ENCODE results near the gene FMN1. TPM values are rescaled to one million over a fixed set of nuclear protein-coding genes. Genes with fewer than 3 reads are reported as not detected.

Gene FMN1
- total RNA-seq, 1 donor from 2014 or later, result 12.0 TPM

DNA sequence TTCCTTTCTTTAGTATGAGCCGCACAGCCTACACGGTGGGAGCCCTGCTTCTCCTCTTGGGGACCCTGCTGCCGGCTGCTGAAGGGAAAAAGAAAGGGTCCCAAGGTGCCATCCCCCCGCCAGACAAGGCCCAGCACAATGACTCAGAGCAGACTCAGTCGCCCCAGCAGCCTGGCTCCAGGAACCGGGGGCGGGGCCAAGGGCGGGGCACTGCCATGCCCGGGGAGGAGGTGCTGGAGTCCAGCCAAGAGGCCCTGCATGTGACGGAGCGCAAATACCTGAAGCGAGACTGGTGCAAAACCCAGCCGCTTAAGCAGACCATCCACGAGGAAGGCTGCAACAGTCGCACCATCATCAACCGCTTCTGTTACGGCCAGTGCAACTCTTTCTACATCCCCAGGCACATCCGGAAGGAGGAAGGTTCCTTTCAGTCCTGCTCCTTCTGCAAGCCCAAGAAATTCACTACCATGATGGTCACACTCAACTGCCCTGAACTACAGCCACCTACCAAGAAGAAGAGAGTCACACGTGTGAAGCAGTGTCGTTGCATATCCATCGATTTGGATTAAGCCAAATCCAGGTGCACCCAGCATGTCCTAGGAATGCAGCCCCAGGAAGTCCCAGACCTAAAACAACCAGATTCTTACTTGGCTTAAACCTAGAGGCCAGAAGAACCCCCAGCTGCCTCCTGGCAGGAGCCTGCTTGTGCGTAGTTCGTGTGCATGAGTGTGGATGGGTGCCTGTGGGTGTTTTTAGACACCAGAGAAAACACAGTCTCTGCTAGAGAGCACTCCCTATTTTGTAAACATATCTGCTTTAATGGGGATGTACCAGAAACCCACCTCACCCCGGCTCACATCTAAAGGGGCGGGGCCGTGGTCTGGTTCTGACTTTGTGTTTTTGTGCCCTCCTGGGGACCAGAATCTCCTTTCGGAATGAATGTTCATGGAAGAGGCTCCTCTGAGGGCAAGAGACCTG lies 463.5 kb downstream of the FMN1 start:
- peak; percentile 35 for DNase-seq (ENCODE audit: low spot score)

DNA sequence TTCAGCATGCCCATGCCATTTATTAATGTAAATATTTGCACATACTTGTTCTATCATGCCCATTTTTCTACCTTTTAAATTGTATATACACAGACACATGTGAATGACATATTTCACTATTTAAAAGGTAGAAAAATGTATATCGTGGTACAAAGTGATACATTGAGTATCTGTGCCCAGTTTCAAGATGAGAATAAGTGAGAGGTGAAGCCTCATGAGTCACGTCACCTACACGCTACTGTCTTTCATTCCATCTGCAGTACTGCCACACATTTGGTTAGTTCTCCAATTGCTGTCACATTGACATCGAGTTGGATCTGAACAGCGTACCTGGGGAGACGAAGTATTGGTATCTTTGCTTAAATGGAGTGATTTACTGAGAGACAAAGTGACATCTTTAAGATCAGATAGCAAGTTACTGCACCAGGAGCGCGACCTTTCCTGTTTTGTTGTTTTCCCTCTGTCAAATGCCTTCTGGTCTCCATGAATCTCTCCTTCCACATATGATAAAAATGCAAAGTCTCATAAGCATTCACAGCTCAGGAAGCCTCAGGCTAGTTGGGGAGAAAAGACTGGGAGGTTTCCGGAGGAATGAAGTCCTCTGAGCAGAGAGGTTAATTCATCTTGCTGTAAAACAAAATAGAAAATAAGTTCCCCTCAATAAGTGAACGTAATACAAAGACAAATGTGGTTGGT lies 464.7 kb downstream of the FMN1 start:
- DNase-seq (ENCODE audit: low spot score), result no peak

GRCh38 chr15:32723171-32723948 lies 471.2 kb downstream of the FMN1 start:
- no peak for DNase-seq (ENCODE audit: low spot score)

GRCh38 chr15:32722136-32722535 lies 472.4 kb downstream of the FMN1 start:
- DNase-seq (ENCODE audit: low spot score), result no peak

DNA sequence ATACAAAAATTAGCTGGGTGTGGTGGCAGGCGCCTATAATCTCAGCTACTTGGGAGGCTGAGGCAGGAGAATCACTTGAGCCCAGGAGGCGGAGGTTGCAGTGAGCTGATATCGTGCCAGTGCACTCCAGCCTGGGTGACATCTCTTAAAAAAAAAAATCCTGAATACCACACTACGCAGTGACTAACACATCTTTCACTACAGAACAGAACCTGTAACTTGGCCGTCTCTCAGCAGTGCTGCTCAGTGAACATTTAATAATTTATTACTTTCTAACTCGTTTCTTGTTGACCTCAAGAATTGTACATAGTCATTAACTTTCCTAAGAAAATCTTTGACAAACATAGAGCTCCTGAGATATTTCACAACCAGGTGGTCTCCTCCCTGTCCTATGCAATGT lies 472.9 kb downstream of the FMN1 start:
- DNase-seq (ENCODE audit: low spot score), result no peak

- DNase-seq (ENCODE audit: low spot score), result no peak
Observed at GRCh38 chr15:32718821-32719716, 475.4 kb downstream of the FMN1 start.

GRCh38 chr15:32718227-32718820 lies 476.2 kb downstream of the FMN1 start:
- no peak for DNase-seq (ENCODE audit: low spot score)

- DNase-seq (ENCODE audit: low spot score), result peak; percentile 5
Observed at GRCh38 chr15:32717426-32718226, 476.9 kb downstream of the FMN1 start, which contains the start of gene GREM1. Gene GREM1, plus strand, starts transcription at chr15:32718004. Its CDS starts 12,687 bp downstream, at chr15:32730691.

DNA sequence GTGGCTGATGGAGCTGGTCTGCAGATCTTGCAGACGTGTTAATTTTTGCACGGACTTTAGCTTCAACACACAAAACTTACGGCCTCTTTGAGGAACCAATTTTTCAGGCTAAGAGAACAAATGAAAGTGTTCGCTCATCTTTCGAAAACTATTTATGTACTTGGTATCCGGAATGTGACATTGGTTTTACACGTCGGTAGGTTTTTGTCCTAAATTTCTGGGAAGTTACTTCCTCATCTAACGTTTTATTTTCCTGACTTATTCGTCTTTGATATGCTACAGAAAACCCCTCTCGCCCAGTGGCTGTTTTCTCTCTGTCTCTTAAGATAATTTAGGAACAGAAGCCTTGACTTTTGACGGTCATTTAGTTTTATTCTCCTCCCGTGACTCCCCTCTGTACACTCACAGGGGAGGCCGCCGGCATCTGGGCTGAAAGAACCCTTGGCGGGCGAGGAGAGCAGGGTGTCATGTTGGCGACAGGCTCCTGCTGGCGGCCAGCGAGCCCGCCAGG lies 477.5 kb downstream of the FMN1 start:
- no peak for DNase-seq (ENCODE audit: low spot score)

GRCh38 chr15:32716216-32716914 lies 478.1 kb downstream of the FMN1 start:
- no peak for DNase-seq (ENCODE audit: low spot score)

Other genes with a start within 250 kb of the FMN1 start
- gene RYR3, start 116.3 kb upstream of the FMN1 start, total RNA-seq (ENCODE audit: insufficient read depth, low replicate concordance), result 11.6 TPM